Nephron progenitor cell (in vitro differentiated cells): ENCODE measurements around the gene GNB1.

Source experiments
- DNase-seq: peaks from one replicate; pipeline ENCODE4 v3.0.0; 2021
- H3K27ac Mint-ChIP-seq: 2 replicates; pipeline ENCODE4 v1.8.0; 2021; ENCODE audit warnings: mild to moderate bottlenecking, moderate library complexity, mixed read lengths
- H3K27me3 Mint-ChIP-seq: 2 replicates; pipeline ENCODE4 v1.8.0; 2021; ENCODE audit warnings: mild to moderate bottlenecking, low read depth, mixed read lengths; ENCODE audit not compliant: poor library complexity
- H3K36me3 Mint-ChIP-seq: 2 replicates; pipeline ENCODE4 v1.8.0; 2021; ENCODE audit warnings: low read depth, mixed read lengths
- H3K4me1 Mint-ChIP-seq: 2 replicates; pipeline ENCODE4 v1.8.0; 2021; ENCODE audit warnings: mixed read lengths
- H3K4me3 Mint-ChIP-seq: 2 replicates; pipeline ENCODE4 v1.8.0; 2021; ENCODE audit warnings: mild to moderate bottlenecking, moderate library complexity, mixed read lengths
- H3K9me3 Mint-ChIP-seq: 2 replicates; pipeline ENCODE4 v1.8.0; 2021; ENCODE audit warnings: mild to moderate bottlenecking, moderate library complexity, mixed read lengths
- CTCF ChIP-seq: fragments of 200-600 bp; sonication (generic); IDR thresholded peaks from 2 replicates; pipeline ENCODE4 v1.5.0; 2021; ENCODE audit warnings: antibody characterized with exemption

GNB1 gene

DNA sequence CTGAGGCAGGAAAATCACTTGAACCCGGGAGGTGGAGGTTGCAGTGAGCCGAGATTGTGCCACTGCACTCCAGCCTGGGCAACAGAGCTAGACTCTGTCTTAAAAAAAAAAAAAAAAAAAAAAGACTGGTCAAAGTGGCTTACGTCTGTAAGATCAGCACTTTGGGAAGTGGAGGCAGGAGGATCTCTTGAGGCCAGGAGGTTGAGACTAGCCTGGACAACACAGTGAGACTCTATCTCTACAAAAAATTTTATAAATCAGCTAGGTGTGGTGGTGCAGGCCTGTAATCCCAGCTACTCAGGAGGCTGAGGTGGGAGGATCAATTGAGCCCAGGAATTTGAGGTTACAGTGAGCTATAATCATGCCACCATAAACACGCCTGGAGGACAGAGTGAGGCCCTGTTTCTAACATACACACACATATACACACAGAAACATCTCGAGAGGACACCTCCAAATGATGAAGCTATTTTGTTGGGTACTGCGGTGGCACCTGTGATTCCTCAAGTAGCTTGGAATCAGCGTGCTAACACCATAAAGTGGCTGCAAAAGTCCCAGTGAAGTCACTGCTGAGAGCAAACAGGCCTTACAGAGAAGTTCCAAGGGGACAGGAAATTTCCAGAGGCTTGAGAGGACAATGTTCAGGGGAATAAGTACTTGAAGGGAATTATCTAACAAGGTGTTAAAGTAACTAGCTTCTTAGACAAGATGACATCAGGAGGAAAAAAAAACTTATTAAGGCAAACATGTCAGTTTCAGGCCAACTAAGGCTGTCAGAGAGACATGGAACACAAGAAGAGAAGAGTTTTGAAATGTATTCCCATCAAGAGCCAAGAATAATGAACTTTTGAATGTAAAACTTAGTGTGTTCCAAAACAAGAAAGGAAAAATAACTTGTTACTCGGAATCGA is 114.0 kb downstream of the GNB1 start:
- Mint-ChIP-seq H3K36me3 (peaks cover 35% of the 10 kb centered on the region), H3K9me3 (peaks cover 8% of the 10 kb centered on the region), H3K27ac (no peak overlapping the region), H3K27me3 (peaks cover 13% of the 10 kb centered on the region), H3K4me3 (peak overlapping the region; percentile 91), H3K4me1 (peaks cover 43% of the 10 kb centered on the region)
- DNase-seq: no peak
- no peak for TF ChIP-seq CTCF

GRCh38 chr1:1775327-1776226 is 115.3 kb downstream of the GNB1 start:
- Mint-ChIP-seq H3K36me3 (peaks cover 47% of the 10 kb centered on the region), H3K27ac (no peak overlapping the region), H3K9me3 (peaks cover 21% of the 10 kb centered on the region), H3K4me1 (peaks cover 37% of the 10 kb centered on the region), H3K4me3 (peak overlapping the region; percentile 25), H3K27me3 (peaks cover 13% of the 10 kb centered on the region)
- DNase-seq: no peak
- no peak for TF ChIP-seq CTCF

GRCh38 chr1:1773874-1774273 is 117.0 kb downstream of the GNB1 start:
- no peak for TF ChIP-seq CTCF

DNA sequence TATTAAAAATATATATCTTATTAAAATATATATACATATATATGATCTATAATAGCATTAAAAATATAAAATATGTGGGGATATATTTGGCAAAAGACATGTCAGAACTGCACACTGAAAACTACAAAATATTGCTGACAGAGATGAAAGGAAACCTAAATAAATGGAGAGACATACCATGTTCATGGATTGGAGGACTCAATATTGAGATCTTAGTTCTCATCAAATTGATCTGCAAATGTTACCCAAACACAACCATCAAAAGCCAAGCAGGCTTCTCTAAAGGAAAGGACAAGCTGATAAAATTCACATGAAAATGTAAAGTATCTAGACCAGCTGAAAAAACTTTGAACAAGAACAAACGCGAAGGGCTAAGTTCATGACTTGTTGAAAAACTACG is 119.8 kb downstream of the GNB1 start:
- Mint-ChIP-seq H3K27me3 (peaks cover under 1% of the 10 kb centered on the region), H3K9me3 (peaks cover 49% of the 10 kb centered on the region), H3K27ac (no peak overlapping the region), H3K4me1 (peaks cover 11% of the 10 kb centered on the region), H3K4me3 (no peak overlapping the region), H3K36me3 (peaks cover 83% of the 10 kb centered on the region)
- TF ChIP-seq CTCF: no peak
- DNase-seq: no peak

More at GRCh38 chr1:1773874-1774273, 117.0 kb downstream of the GNB1 start:
- H3K9me3 Mint-ChIP-seq: peaks cover 35% of the 10 kb centered on the region
- DNase-seq: no peak
- H3K4me3 Mint-ChIP-seq: no peak overlapping the region
- no peak overlapping the region for H3K27ac Mint-ChIP-seq
- peaks cover 24% of the 10 kb centered on the region for H3K4me1 Mint-ChIP-seq
- peaks cover 2% of the 10 kb centered on the region for H3K27me3 Mint-ChIP-seq
- peaks cover 62% of the 10 kb centered on the region for H3K36me3 Mint-ChIP-seq

DNA sequence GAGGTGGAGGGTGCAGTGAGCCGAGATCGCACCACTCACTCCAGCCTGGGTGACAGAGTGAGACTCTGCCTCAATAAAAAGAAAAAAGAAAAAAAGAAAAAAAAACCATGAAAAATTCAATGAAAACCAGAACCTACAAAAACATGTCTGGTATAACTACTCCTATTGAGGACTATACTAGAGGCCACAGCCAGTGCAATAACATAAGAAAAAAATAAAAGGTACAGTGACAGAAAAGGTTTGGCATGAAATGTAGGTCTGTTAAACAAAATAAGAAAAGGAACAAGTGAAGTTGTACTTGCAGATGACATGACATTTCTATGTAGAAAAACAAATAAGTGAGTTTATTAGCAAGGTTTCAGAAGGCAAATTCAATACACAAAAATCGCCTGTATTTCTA is 120.8 kb downstream of the GNB1 start:
- peaks cover 73% of the 10 kb centered on the region for H3K36me3 Mint-ChIP-seq
- H3K27ac Mint-ChIP-seq: no peak overlapping the region
- no peak for TF ChIP-seq CTCF
- no peaks in the 10 kb centered on the region for H3K27me3 Mint-ChIP-seq
- peaks cover 2% of the 10 kb centered on the region for H3K4me1 Mint-ChIP-seq
- H3K9me3 Mint-ChIP-seq: peaks cover 49% of the 10 kb centered on the region
- no peak for DNase-seq
- H3K4me3 Mint-ChIP-seq: no peak overlapping the region
